OCI-LY3 (cell line): ENCODE data around the gene CXXC1.

Experiments
- EZH2phosphoT487 ChIP-seq: fragments of 200-600 bp; shearing (Covaris generic); IDR thresholded peaks from 2 replicates; pipeline ENCODE4 v1.6.1; 2018; ENCODE audit warnings: antibody characterized with exemption, mixed run types, low read depth
- TF ChIP-seq, protein P1 (sequence below): fragments of 200-600, 300-600 bp; sonication (generic); IDR thresholded peaks from 2 replicates; pipeline ENCODE4 v1.5.1; 2014; ENCODE audit warnings: antibody characterized with exemption, low read length, low read depth

GRCh38 chr18:50262977-50263376 is 24.5 kb downstream of the CXXC1 start:
- TF ChIP-seq, protein P1, sequence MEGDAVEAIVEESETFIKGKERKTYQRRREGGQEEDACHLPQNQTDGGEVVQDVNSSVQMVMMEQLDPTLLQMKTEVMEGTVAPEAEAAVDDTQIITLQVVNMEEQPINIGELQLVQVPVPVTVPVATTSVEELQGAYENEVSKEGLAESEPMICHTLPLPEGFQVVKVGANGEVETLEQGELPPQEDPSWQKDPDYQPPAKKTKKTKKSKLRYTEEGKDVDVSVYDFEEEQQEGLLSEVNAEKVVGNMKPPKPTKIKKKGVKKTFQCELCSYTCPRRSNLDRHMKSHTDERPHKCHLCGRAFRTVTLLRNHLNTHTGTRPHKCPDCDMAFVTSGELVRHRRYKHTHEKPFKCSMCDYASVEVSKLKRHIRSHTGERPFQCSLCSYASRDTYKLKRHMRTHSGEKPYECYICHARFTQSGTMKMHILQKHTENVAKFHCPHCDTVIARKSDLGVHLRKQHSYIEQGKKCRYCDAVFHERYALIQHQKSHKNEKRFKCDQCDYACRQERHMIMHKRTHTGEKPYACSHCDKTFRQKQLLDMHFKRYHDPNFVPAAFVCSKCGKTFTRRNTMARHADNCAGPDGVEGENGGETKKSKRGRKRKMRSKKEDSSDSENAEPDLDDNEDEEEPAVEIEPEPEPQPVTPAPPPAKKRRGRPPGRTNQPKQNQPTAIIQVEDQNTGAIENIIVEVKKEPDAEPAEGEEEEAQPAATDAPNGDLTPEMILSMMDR = no peak
- TF ChIP-seq EZH2phosphoT487 = no peak
